OCI-LY7 (cell line): Measurements from ENCODE around the gene OXLD1.

Source experiments
- EZH2phosphoT487 ChIP-seq: fragments of 200-600 bp; sonication (generic); IDR thresholded peaks from 2 replicates; pipeline ENCODE4 v1.6.1; 2018; ENCODE audit warnings: low read depth, borderline replicate concordance, mild to moderate bottlenecking, mixed run types, antibody characterized with exemption, low read length, moderate library complexity, mixed read lengths
- TF ChIP-seq, protein P1 (sequence below): fragments of 200-600 bp; sonication (generic); conservative IDR thresholded peaks from 2 replicates; pipeline ENCODE4 v1.5.1; 2014; ENCODE audit warnings: mild to moderate bottlenecking, antibody characterized with exemption, low read length, moderate library complexity, mixed read lengths

DNA sequence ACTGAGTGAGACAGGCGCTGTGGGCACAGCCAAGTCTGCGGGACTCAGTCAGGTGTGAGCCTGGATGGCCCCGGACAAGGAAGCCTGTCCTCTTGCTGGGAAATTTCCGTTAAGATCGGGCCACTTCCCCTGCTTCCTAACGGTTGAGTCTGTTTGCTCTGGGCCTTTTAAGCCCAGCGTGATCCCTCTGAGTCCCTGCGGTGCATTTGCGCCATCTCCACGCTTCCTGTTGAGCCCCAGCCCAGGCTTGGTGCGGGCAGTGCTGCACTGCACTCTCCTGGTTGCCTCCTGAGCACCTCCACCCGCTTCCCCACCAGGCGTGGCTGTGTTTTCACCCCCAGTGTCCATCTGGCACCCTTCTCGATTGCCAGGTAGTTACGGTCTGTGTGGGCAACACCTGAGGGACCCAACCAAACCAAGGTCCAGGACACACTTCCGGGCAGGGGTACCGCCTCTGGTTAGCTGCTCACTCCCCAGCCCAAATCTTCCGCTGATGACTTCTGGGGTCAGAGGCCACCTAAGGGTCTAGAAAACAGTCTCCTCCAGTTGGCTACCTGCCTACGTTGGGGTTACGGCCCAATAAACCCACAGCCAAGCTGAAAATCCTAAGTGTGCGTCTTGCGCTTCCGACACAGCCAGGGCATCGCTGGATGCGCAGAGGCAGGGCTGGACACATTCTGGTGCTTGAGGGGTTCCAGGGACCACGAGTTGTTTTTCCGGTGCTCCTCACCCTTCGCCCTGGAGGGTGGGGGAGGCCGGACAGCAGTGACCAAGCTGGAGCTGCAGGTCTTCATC lies 44.3 kb upstream of the OXLD1 start:
- TF ChIP-seq, protein P1, sequence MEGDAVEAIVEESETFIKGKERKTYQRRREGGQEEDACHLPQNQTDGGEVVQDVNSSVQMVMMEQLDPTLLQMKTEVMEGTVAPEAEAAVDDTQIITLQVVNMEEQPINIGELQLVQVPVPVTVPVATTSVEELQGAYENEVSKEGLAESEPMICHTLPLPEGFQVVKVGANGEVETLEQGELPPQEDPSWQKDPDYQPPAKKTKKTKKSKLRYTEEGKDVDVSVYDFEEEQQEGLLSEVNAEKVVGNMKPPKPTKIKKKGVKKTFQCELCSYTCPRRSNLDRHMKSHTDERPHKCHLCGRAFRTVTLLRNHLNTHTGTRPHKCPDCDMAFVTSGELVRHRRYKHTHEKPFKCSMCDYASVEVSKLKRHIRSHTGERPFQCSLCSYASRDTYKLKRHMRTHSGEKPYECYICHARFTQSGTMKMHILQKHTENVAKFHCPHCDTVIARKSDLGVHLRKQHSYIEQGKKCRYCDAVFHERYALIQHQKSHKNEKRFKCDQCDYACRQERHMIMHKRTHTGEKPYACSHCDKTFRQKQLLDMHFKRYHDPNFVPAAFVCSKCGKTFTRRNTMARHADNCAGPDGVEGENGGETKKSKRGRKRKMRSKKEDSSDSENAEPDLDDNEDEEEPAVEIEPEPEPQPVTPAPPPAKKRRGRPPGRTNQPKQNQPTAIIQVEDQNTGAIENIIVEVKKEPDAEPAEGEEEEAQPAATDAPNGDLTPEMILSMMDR, result no peak
- no peak for TF ChIP-seq EZH2phosphoT487
